Prostate gland (tissue), 2 donors: ENCODE measurements around the gene IL16. TPM values are rescaled to one million over a fixed set of nuclear protein-coding genes. Genes with fewer than 3 reads are reported as not detected.

Experiments
- DNase-seq: peaks from one replicate; pipeline ENCODE4 v3.0.0-alpha.2; 2019; ENCODE audit warnings: low spot score
- H3K27ac ChIP-seq, 2 donors: fragments of 200-600 bp; sonication (generic); 2 replicates each; pipeline ENCODE4 v1.5.1; 2017 to 2019
- H3K27me3 ChIP-seq: fragments of 200-600 bp; sonication (generic); replicated peaks from 2 replicates; pipeline ENCODE4 v1.5.1; 2019; ENCODE audit not compliant: insufficient read depth
- H3K36me3 ChIP-seq, 2 donors: fragments of 200-600 bp; sonication (generic); 1 replicate in 1 of 2; 2 replicates in 1 of 2; pipeline versions ENCODE4 v1.5.1 to v1.8.1; 2017 to 2019
- H3K4me1 ChIP-seq: fragments of 200-600 bp; sonication (generic); replicated peaks from 2 replicates; pipeline ENCODE4 v1.5.1; 2019
- H3K4me3 ChIP-seq, 2 donors: fragments of 200-600 bp; sonication (generic); 2 replicates each; pipeline ENCODE4 v1.5.1; 2017 to 2019
- H3K9me3 ChIP-seq: fragments of 200-600 bp; sonication (generic); 2 replicates; pipeline ENCODE4 v1.5.1; 2017
- POLR2A ChIP-seq: fragments of 450-650 bp; IDR thresholded peaks from one replicate; pipeline ENCODE4 v1.6.1; 2016; ENCODE audit warnings: antibody characterized with exemption, mild to moderate bottlenecking
- POLR2AphosphoS5 ChIP-seq: sonication (generic); formaldehyde crosslinking; IDR thresholded peaks from one replicate; pipeline ENCODE4 v1.6.1; 2017; ENCODE audit warnings: antibody characterized with exemption
- WGBS: methylation state at CpG from one replicate; pipeline ENCODE4 v1.1.5; 2018; 5-methylcytosine and 5-hydroxymethylcytosine counted together
- intact Hi-C: fragments of 100-400 bp; cut with DNase I; formaldehyde crosslinking; loops from one replicate; pipeline ENCODE4 v1.14.2; 2022
- total RNA-seq, 2 donors: library from RNA; depleted of rRNA; stranded (reverse); fragments of >200 nt; gene quantifications; one replicate each; pipeline ENCODE4 v1.1.0, GENCODE V29; 2016
- TF ChIP-seq, protein P1 (sequence below), 4 experiments: fragments of 200-600 bp in 2 of 4; fragments of 450-650 bp in 2 of 4; sonication (generic) in 2 of 4; IDR thresholded peaks; 1 replicate in 3 of 4; 2 replicates in 1 of 4; pipeline ENCODE4 v1.5.1; 2016 to 2019; ENCODE audit warnings: antibody characterized with exemption in 4 of 4, mild to moderate bottlenecking in 2 of 4, moderate library complexity in 2 of 4

Gene IL16
- total RNA-seq, 2 donors from 2014 or later, result 2.7 to 9.9 TPM

DNA sequence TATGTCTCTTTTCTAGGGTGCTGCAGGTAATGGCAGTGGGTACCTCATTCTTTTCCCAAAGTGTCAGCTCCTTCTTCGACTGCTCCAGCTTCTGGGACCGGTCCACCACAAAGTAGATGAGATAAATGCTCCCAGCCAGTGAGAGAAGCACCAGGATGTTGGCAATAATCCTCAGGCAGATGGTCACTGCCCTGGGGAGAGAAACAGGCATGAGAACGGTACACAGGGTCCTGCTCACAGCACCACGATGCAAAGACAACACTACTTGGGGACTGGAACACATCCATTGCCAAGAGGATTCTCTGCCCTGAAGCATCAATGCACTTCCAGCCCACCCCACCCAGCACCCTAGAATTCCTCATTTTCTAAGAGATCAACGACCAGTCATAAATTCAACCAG is 155.0 kb downstream of the IL16 start:
- no peak for DNase-seq
- Histone ChIP-seq H3K9me3 (no peaks in the 10 kb centered on the region), H3K36me3 (no peaks in the 10 kb centered on the region), H3K4me3 (no peak overlapping the region), H3K4me1 (no peaks in the 10 kb centered on the region), H3K27me3 (no peaks in the 10 kb centered on the region), H3K27ac (no peak overlapping the region)
- TF ChIP-seq, protein P1, sequence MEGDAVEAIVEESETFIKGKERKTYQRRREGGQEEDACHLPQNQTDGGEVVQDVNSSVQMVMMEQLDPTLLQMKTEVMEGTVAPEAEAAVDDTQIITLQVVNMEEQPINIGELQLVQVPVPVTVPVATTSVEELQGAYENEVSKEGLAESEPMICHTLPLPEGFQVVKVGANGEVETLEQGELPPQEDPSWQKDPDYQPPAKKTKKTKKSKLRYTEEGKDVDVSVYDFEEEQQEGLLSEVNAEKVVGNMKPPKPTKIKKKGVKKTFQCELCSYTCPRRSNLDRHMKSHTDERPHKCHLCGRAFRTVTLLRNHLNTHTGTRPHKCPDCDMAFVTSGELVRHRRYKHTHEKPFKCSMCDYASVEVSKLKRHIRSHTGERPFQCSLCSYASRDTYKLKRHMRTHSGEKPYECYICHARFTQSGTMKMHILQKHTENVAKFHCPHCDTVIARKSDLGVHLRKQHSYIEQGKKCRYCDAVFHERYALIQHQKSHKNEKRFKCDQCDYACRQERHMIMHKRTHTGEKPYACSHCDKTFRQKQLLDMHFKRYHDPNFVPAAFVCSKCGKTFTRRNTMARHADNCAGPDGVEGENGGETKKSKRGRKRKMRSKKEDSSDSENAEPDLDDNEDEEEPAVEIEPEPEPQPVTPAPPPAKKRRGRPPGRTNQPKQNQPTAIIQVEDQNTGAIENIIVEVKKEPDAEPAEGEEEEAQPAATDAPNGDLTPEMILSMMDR (IDR thresholded peaks at IDR 0.05), result no peak
- no peak for TF ChIP-seq POLR2AphosphoS5
- no peak for TF ChIP-seq POLR2A
- intact Hi-C loops, result no loop called here
- 67% methylated on average over 5 of the region's 5 CpGs for WGBS

DNA sequence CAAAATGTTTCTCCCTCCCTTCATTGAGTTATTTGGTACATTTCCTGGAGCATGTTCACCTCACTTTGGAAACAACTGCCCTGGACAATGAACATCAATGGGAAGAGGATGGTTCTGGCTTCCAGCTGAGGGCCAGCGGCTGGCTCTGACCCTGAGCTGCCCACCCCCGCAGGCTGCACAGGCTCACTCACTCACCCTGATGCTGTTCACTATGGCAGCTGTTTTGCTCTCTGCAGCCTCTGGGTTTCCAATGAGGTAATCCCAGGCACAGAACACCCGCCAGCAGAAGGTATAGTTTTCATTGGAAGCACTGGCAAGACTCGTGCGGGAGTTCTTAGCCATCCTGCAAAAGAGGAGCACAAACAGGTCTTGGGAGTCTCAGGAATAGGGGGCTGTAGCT is 159.6 kb downstream of the IL16 start:
- no peak for DNase-seq
- H3K36me3 ChIP-seq, result no peaks in the 10 kb centered on the region
- intact Hi-C loops, result no loop called here
- TF ChIP-seq, protein P1 (IDR thresholded peaks at IDR 0.05), result no peak
- TF ChIP-seq POLR2AphosphoS5 (no peak), POLR2A (no peak)
- H3K4me1 ChIP-seq, result no peaks in the 10 kb centered on the region
- H3K4me3 ChIP-seq, result no peak overlapping the region
- no peaks in the 10 kb centered on the region for H3K9me3 ChIP-seq
- 81% methylated on average over 5 of the region's 5 CpGs for WGBS
- H3K27me3 ChIP-seq, result no peaks in the 10 kb centered on the region
- H3K27ac ChIP-seq, result no peak overlapping the region

DNA sequence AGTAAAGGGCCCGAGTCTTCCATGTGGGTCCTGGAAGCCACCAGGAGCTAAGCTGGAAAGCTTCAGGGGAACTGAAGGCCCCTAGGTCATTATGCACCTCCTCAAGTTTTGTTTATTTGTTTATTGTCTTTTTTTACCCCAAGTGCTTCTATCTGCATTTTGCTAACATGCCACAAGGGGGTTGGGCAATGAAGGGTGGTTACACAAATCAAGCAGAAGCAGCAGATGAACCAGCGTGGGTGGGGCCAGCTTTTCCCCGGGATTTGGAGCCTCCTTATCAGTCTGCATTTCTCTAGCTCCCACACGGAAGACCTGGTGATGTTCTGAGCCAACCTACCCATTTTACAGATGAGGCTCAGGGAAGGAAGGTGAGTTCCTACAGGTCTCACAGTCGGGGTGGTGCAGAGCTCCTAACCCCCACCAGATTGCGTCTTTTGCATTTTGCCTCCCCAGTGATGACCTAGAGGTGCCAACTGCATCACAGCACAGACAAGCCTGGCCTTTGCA is 160.6 kb downstream of the IL16 start:
- Histone ChIP-seq H3K9me3 (no peaks in the 10 kb centered on the region), H3K27me3 (no peaks in the 10 kb centered on the region), H3K36me3 (no peaks in the 10 kb centered on the region), H3K4me3 (no peak overlapping the region), H3K4me1 (no peaks in the 10 kb centered on the region), H3K27ac (no peak overlapping the region)
- intact Hi-C loops, result no loop called here
- no peak for DNase-seq
- WGBS, result 84% methylated on average over 6 of the region's 6 CpGs
- TF ChIP-seq POLR2A, result no peak
- no peak for TF ChIP-seq POLR2AphosphoS5
- TF ChIP-seq, protein P1 (IDR thresholded peaks at IDR 0.05), result no peak

DNA sequence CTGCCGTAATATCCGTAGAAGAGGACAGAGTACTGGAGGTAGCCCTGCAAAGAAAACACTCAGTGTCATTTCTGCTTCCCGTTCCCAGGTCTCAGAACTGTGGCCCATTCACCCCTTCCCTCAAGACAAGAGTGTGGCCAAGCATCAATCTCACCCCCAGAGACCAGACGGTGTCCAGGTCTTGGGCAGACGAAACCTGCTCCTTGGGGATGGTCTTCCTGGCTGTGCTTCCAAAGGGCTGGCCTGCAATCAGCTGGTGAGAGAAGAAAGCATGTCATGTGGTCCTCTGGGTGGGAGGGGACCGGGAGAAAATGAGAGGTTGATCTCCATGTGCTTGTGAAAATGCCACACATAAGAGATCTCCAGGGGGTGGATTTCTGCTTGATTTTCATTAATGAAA is 161.6 kb downstream of the IL16 start:
- no peak for DNase-seq
- H3K4me3 ChIP-seq, result no peak overlapping the region
- H3K27ac ChIP-seq, result no peak overlapping the region
- no peaks in the 10 kb centered on the region for H3K9me3 ChIP-seq
- 94% methylated on average over 6 of the region's 6 CpGs for WGBS
- intact Hi-C loops, result no loop called here
- H3K27me3 ChIP-seq, result no peaks in the 10 kb centered on the region
- no peaks in the 10 kb centered on the region for H3K4me1 ChIP-seq
- no peaks in the 10 kb centered on the region for H3K36me3 ChIP-seq
- TF ChIP-seq POLR2AphosphoS5, result no peak
- TF ChIP-seq POLR2A, result no peak
- TF ChIP-seq, protein P1 (IDR thresholded peaks at IDR 0.05), result no peak

DNA sequence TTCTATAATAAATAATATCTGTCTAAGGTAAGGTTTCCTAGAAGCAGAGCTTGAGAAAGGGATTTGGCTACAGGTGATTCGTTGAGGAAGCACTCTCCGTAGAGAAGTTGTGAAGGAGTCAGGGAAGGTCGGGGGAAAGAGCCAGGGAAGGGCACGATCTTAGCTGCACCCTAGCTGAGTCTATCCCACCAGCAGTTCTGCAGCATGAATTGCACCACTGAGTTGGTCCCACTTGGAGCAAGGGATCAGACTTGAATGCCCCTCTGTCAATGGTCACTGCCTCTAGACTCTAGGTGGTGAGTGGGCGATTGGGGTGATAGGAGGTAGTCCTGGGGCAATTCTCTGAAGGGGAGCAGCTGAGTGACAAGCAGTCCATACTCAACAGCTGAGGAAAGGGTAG is 163.8 kb downstream of the IL16 start:
- TF ChIP-seq POLR2A (no peak), POLR2AphosphoS5 (no peak)
- TF ChIP-seq, protein P1 (IDR thresholded peaks at IDR 0.05), result no peak
- no peak for DNase-seq
- intact Hi-C loops, result no loop called here
- Histone ChIP-seq H3K4me3 (no peak overlapping the region), H3K4me1 (no peaks in the 10 kb centered on the region), H3K36me3 (no peaks in the 10 kb centered on the region), H3K9me3 (no peaks in the 10 kb centered on the region), H3K27ac (no peak overlapping the region), H3K27me3 (no peaks in the 10 kb centered on the region)
- WGBS, result 90% methylated on average over 5 of the region's 5 CpGs
